SK-N-SH treated with all-trans-retinoic acid at 6 μM for 48 hours (cell line): ENCODE data around the gene ANKRD11.

Experiments
- ESRRG ChIP-seq: fragments of 250-450 bp; sonication (Bioruptor Pico); IDR thresholded peaks from 2 replicates; pipeline ENCODE4 v1.6.1; 2021; ENCODE audit warnings: mild to moderate bottlenecking
- RARB ChIP-seq: fragments of 250-450 bp; sonication (Bioruptor Pico); IDR thresholded peaks from 2 replicates; pipeline ENCODE4 v1.8.0; 2021; ENCODE audit warnings: mild to moderate bottlenecking, moderate library complexity
- ZNF565 ChIP-seq: fragments of 450-650 bp; formaldehyde crosslinking; conservative IDR thresholded peaks from 2 replicates; pipeline ENCODE4 v1.5.0; 2020; ENCODE audit warnings: low read depth, mild to moderate bottlenecking, moderate library complexity

DNA sequence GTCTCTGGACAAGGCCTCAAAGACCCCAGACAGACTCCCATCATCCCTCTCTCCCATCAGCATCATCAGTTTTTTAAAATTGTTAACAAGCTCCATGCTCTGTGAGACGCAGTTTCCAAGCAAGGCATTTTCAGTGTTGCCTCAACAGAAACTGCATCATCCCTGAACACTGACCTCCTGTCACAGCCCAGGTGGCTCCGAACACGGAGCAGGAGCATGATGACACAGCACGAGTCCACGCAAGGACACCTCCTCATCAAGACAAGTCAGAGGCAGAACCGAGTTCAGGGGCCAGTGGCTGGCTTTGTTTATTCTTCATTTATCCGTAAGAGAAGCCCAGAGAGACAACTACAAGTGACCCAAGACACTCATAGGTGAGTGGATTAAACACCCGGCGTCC is 91.4 kb downstream of the ANKRD11 start:
- TF ChIP-seq ESRRG (CRISPR knock-in tag) (no peak), RARB (no peak), ZNF565 (no peak)
